ENCODE results near the gene ST6GALNAC4.
"Not testable (repeated sequence)": the region's sequence is repeated elsewhere in the genome, so short reads cannot be mapped to it uniquely, and the experiment has no call there.

ST6GALNAC4 gene

GRCh38 chr9:127874301-127875221 lies 42.3 kb downstream of the ST6GALNAC4 start:
- peak in 16 of 56 donors; percentile 8 to 73 (median 18) for DNase-seq

GRCh38 chr9:127873886-127874285 lies 43.0 kb downstream of the ST6GALNAC4 start:
- peak in 53 of 56 donors; percentile 18 to 89 (median 72) for DNase-seq

- DNase-seq: peak in 42 of 56 donors; percentile 11 to 81 (median 51)
These were observed 43.6 kb downstream of the ST6GALNAC4 start for GRCh38 chr9:127873223-127873691.

- no peak for DNase-seq
These were observed 44.2 kb downstream of the ST6GALNAC4 start for GRCh38 chr9:127872369-127873222.

GRCh38 chr9:127871531-127871930 lies 45.3 kb downstream of the ST6GALNAC4 start:
- DNase-seq: no peak

- DNase-seq: no peak
These were observed 46.0 kb downstream of the ST6GALNAC4 start for GRCh38 chr9:127870887-127871286.

GRCh38 chr9:127870153-127870491 lies 46.7 kb downstream of the ST6GALNAC4 start:
- DNase-seq: not testable (repeated sequence)

GRCh38 chr9:127869310-127870152 lies 47.3 kb downstream of the ST6GALNAC4 start:
- DNase-seq: peak in 48 of 56 donors; percentile 13 to 86 (median 52)

GRCh38 chr9:127868278-127868902 lies 48.5 kb downstream of the ST6GALNAC4 start:
- DNase-seq: no peak

- no peak for DNase-seq
These were observed 49.2 kb downstream of the ST6GALNAC4 start for GRCh38 chr9:127867356-127868277.

- DNase-seq: no peak
These were observed 50.3 kb downstream of the ST6GALNAC4 start for GRCh38 chr9:127866535-127866934.

GRCh38 chr9:127865645-127866464 lies 51.0 kb downstream of the ST6GALNAC4 start:
- no peak for DNase-seq

- DNase-seq: no peak
These were observed 53.6 kb downstream of the ST6GALNAC4 start for GRCh38 chr9:127863191-127863621.

- DNase-seq: peak in 22 of 56 donors; percentile 10 to 53 (median 24)
These were observed 54.5 kb downstream of the ST6GALNAC4 start for GRCh38 chr9:127862075-127863011.

- no peak for DNase-seq
These were observed 56.1 kb downstream of the ST6GALNAC4 start for GRCh38 chr9:127860779-127861178.

- no peak for DNase-seq
These were observed 56.6 kb downstream of the ST6GALNAC4 start for GRCh38 chr9:127860260-127860659.

- DNase-seq: no peak
These were observed 58.8 kb downstream of the ST6GALNAC4 start for GRCh38 chr9:127858041-127858512.
